CD1c-positive myeloid dendritic cell (primary cell): ENCODE data around the gene LCP2.
A peak's percentile ranks its signal among the peaks of the same experiment; 100 is the strongest.

Source experiments
- DNase-seq: peaks from one replicate; pipeline ENCODE4 v3.0.0-alpha.2; 2016; ENCODE audit errors: extremely low spot score

The LCP2 gene

GRCh38 chr5:170297589-170298462 lies at the start of gene LCP2:
TSS of gene LCP2 (minus strand) at chr5:170297777. CDS start at chr5:170297611, 166 bp downstream.
- peak; percentile 86 for DNase-seq

- DNase-seq, result no peak
Observed at GRCh38 chr5:170347022-170347567, 49.5 kb upstream of the LCP2 start.

- DNase-seq, result no peak
Observed at GRCh38 chr5:170345971-170346370, 48.4 kb upstream of the LCP2 start.

DNA sequence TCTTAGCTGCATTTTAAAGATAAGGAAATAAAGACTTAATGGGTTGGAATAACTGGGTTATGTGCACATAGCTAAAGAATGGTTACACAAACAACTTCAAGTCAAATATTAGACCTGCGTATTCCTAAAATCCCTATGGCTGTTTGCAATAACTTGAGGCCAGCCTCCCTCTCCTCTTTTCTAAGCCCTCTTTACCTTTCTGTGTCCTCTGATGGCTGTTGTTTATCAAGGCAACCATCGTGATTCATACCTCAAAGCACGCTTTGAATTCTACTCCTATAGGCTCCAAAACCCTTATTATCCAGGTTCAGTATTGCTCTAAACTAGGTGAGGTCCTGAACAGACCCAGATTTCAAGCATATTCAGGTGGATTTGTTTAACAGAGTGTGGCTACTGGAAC lies 45.6 kb upstream of the LCP2 start:
- DNase-seq, result no peak

- no peak for DNase-seq
Observed at GRCh38 chr5:170342153-170342725, 44.7 kb upstream of the LCP2 start.

DNA sequence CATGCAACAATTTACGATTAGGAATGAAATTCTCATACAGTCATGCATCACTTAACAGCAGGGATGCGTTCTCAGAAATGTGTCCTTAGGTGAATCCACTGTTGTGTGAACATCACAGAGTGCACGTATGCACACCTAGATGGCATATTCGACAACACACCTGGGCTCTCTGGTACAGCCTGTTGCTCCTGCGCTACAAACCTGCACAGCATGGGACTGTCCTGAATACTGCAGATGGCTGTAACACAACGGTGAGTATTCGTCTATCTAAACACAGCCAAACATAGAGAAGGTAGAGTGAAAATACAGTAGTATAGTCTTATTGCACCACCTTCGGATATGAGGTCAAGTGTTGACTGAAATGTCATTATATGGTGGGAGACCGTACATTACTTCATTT lies 44.0 kb upstream of the LCP2 start:
- no peak for DNase-seq

DNA sequence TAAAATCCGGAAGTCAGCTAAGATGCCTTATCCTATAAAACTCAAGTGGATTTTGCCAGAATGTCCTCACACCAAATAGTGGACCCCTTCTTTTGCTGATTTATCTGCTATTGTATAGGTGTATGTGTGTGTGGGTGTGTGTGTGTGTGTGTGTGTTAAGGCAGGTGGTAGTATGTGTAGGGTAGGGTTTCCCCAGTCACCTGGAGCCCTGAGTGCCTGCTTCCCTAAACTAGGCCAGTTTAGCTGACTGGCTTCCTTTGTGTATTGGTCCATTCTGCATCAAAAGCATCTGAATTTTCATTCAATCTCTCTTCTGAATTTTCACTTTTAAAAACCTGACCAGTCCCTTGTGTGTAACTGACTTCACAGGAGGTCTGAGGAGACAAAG lies 42.2 kb upstream of the LCP2 start:
- no peak for DNase-seq

- peak; percentile 62 for DNase-seq
Observed at GRCh38 chr5:170338933-170339779, 41.6 kb upstream of the LCP2 start.

DNA sequence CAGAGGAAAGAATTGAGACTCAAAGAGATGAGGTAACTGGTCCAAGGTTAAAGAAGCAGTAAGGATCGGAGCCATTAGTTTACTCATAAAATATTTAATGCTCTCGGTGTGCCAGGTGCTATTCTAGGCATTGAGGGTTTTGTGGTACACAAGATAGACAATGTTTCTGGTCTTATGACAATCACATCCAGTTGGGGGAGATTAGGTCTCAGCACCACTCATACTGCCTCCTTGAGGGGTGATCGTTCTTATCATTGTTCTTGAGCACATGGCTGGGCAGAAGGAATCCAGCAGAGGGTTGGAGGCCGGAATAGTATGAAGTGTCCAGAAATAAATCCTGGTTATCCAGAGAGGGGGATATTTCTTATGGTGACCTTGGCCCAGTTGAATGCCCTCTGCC lies 40.7 kb upstream of the LCP2 start:
- DNase-seq, result no peak

GRCh38 chr5:170337045-170337733 lies 39.6 kb upstream of the LCP2 start:
- DNase-seq, result no peak

DNA sequence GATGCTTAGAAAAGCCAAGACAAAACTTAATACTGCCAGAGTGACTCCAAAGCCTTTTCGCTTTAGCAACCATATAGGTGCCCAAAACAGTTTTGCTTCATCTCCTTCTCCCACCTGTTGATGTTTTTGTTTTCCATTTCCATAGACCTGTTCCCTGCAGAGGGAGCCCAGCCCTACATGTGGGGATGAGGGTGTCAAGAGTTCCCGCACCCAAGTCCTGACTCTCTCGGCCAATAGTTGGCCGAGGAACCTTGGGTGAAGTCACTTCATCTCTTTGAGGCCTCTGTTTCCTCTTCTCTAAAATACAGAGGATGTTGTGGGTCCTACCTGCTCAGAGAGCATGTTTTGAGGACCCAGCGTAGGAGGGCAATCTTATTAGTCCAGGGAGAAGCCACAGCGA lies 38.5 kb upstream of the LCP2 start:
- DNase-seq, result peak; percentile 47

DNA sequence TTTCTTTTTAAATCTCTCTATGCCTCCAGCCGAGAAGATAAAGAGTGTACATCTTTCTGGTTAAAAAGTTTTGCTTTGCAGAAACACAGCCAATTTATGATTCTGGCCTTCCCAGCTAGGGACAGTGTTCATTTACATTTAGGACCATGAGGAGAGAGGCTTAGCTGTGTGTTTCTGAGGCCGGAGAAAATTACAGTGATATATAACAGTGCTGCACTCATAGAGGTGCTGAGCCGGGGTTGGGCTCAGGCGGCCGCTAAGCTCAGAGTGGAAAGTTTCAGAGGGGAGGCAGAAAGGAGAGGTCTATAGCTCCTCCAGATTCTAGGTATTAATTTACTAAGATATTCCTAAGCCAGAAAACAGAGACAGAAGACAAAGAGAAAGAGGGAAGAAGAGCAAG lies 37.0 kb upstream of the LCP2 start:
- DNase-seq, result no peak

GRCh38 chr5:170333161-170333910 lies 35.8 kb upstream of the LCP2 start:
- peak; percentile 94 for DNase-seq

GRCh38 chr5:170332058-170332457 lies 34.5 kb upstream of the LCP2 start:
- DNase-seq, result no peak

DNA sequence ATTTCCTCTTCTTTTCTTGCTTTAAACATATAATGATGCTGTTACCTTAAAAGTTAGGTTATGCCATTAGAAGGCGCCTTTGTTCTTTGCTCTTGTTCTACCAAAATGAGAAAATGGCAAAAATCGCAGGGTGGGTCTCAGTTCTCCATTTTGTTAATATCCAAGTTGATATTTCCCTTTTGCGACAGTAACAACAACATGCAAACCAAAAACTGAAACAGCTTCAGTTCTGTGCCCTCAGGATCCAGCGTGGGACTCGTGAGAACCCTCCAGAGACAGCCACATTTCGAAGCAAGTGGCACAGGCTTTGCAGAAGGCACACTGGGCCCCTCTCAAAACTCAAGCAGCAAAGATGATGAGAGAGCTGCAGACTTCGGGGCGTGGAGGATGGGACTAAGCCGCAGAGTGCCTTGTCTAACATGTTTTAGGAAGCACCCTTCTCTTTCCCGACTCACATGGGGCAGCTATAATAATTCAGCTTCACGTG lies 33.0 kb upstream of the LCP2 start:
- peak; percentile 83 for DNase-seq

GRCh38 chr5:170329524-170329923 lies 31.9 kb upstream of the LCP2 start:
- no peak for DNase-seq

GRCh38 chr5:170327829-170328228 lies 30.3 kb upstream of the LCP2 start:
- DNase-seq, result peak; percentile 38

DNA sequence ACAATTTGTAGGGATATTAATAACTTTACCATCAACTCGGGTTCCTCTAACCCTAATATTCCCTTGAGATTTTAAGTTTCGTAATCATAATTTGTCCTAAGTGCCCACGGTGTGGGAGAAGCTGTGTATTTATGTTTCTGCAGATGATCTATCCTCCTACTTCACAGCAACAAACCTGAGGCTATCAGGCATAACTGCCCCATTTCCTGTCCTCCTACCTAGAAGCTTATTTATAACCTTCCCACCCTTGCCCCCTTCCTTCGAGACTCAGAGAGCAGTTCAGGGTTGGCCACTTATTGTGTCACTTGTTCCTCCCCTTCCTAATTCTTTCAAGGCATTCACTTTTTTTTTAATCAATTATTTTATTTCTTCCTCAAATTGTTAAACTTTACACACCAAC lies 29.6 kb upstream of the LCP2 start:
- no peak for DNase-seq

DNA sequence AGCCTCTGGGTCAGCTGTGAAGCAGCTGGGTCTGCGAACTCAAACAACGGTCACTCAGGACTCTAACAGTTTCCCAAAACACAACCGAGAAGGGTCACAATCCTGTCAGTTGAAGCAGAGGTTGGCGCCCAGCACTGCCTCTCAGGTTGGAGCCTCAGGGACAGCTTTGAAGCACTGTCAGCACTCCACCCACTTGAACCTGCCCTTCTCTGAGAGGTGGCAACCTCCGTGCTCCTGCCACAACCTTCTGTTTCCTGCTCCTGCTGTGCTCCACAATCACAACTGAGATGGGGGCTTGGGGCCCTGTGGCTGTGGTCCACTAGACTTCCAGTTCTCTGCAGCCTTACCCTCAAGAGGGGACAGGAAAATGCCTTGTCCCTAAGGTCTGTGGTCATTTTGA lies 21.7 kb upstream of the LCP2 start:
- no peak for DNase-seq

DNA sequence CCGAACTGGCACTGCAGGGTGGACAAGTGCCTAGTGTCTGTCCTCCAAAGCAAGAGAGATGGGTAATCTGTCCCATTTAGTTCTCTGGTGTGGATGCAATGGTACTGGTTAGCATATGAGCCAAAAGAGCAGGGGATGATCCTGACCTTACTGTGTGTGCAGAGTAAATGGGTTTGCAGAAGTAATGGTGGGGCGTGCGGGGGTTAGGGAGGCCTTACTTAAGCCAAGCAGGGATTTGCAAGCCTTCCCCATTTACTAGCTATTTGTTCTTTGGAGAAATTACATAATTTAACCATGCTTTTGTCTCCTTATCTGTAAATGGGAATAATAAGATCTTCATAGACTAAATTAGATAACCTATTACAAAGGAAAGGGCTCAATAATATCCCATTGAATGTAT lies 19.9 kb upstream of the LCP2 start:
- DNase-seq, result no peak

- DNase-seq, result no peak
Observed at GRCh38 chr5:170316937-170317336, 19.4 kb upstream of the LCP2 start.
